ENCODE results near the gene KRT28. TPM values are rescaled to one million over a fixed set of nuclear protein-coding genes. Genes with fewer than 3 reads are reported as not detected.

KRT28 gene
- total RNA-seq, 1 experiment from 2014 or later = not detected

DNA sequence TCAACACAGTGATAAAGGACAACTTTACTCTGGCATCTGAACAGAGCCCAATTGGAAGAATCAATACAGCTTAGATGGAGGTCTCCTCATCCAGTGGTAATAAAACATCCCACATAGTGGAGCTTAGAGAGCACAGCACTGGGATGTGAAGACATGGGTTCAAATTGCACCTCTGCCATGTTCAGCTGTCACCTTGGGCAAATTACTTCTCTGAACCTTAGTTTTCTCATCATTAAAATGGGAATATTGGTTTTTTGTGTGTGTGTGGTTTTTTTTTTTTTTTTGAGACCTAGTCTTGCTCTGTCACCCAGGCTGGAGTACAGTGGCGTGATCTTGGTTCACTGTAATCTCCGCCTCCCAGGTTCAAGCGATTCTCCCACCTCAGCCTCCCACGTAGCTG lies 36.3 kb upstream of the KRT28 start:
- Histone ChIP-seq H3K27me3 (ENCODE audit: control insufficient read depth, insufficient read depth, low read length) (no peaks in the 10 kb centered on the region), H3K27ac (ENCODE audit: low read length) (no peak overlapping the region), H3K4me1 (ENCODE audit: control insufficient read depth, insufficient read depth, low read length) (no peaks in the 10 kb centered on the region), H3K36me3 (ENCODE audit: control insufficient read depth, insufficient read depth, low read length) (peaks cover 2% of the 10 kb centered on the region; the same call in 1 of the 2 replicates), H3K9me3 (ENCODE audit: control insufficient read depth, insufficient read depth, low read depth, low read length) (no peaks in the 10 kb centered on the region), H3K4me3 (ENCODE audit: low read depth in 2 of 2, low read length in 2 of 2) (no peak overlapping the region)
- intact Hi-C loops (cut with micrococcal nuclease; ENCODE audit: unreplicated experiment) = no loop called here
- DNase-seq (ENCODE audit: low read depth, low spot score) = no peak
- TF ChIP-seq, protein P1, sequence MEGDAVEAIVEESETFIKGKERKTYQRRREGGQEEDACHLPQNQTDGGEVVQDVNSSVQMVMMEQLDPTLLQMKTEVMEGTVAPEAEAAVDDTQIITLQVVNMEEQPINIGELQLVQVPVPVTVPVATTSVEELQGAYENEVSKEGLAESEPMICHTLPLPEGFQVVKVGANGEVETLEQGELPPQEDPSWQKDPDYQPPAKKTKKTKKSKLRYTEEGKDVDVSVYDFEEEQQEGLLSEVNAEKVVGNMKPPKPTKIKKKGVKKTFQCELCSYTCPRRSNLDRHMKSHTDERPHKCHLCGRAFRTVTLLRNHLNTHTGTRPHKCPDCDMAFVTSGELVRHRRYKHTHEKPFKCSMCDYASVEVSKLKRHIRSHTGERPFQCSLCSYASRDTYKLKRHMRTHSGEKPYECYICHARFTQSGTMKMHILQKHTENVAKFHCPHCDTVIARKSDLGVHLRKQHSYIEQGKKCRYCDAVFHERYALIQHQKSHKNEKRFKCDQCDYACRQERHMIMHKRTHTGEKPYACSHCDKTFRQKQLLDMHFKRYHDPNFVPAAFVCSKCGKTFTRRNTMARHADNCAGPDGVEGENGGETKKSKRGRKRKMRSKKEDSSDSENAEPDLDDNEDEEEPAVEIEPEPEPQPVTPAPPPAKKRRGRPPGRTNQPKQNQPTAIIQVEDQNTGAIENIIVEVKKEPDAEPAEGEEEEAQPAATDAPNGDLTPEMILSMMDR (IDR thresholded peaks at IDR 0.05) = no peak
- TF ChIP-seq, protein P2, sequence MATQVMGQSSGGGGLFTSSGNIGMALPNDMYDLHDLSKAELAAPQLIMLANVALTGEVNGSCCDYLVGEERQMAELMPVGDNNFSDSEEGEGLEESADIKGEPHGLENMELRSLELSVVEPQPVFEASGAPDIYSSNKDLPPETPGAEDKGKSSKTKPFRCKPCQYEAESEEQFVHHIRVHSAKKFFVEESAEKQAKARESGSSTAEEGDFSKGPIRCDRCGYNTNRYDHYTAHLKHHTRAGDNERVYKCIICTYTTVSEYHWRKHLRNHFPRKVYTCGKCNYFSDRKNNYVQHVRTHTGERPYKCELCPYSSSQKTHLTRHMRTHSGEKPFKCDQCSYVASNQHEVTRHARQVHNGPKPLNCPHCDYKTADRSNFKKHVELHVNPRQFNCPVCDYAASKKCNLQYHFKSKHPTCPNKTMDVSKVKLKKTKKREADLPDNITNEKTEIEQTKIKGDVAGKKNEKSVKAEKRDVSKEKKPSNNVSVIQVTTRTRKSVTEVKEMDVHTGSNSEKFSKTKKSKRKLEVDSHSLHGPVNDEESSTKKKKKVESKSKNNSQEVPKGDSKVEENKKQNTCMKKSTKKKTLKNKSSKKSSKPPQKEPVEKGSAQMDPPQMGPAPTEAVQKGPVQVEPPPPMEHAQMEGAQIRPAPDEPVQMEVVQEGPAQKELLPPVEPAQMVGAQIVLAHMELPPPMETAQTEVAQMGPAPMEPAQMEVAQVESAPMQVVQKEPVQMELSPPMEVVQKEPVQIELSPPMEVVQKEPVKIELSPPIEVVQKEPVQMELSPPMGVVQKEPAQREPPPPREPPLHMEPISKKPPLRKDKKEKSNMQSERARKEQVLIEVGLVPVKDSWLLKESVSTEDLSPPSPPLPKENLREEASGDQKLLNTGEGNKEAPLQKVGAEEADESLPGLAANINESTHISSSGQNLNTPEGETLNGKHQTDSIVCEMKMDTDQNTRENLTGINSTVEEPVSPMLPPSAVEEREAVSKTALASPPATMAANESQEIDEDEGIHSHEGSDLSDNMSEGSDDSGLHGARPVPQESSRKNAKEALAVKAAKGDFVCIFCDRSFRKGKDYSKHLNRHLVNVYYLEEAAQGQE (IDR thresholded peaks at IDR 0.05; ENCODE audit: insufficient read depth in 1 of 2, low read depth in 2 of 2, low read length in 1 of 2) = no peak
- TF ChIP-seq TCF7L2 (IDR thresholded peaks at IDR 0.05; ENCODE audit: low read depth, low read length) (no peak), SIN3A (IDR thresholded peaks at IDR 0.05; ENCODE audit: borderline replicate concordance, insufficient read depth, low read depth, low read length) (no peak), POLR2AphosphoS5 (IDR thresholded peaks at IDR 0.05; ENCODE audit: low read depth, low read length) (no peak)
- no TSS peak for BruUV-seq (replicated peaks)
- in situ Hi-C loops (cut with HindIII; ENCODE audit: low pct_unique_long_range_greater_than_20kb, low sequenced_read_pairs) = no loop called here
- CTCF ChIA-PET = interaction anchor here (1.1 kb wide), 1 partner anchor 24 kb away, joined by 5 read pairs; no protein-coding TSS in a partner anchor
- POLR2A ChIA-PET = no interaction called here
- ATAC-seq = no peak

DNA sequence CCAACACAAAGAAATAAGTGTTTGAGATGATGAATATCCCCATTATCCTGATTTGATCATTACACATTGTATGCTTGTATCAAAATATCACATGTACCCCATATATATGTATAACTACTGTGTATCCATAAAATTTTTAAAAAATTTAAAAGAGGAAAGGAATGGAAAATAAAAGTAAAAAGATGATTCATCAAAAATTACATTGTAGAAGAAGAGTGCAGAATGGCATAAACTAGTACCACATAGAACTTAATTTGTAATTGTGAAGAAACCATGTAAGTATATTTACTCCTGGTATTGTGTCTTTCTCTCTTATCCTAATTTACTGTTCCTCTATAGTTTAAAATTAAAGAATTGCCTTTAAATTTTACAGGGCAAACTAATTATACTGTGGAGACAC lies 34.1 kb upstream of the KRT28 start:
- BruUV-seq (replicated peaks) = no TSS peak
- CTCF ChIA-PET = no interaction called here
- TF ChIP-seq, protein P2 (IDR thresholded peaks at IDR 0.05; ENCODE audit: insufficient read depth in 1 of 2, low read depth in 2 of 2, low read length in 1 of 2) = no peak
- no peak for TF ChIP-seq POLR2AphosphoS5 (IDR thresholded peaks at IDR 0.05; ENCODE audit: low read depth, low read length)
- TF ChIP-seq, protein P1 (IDR thresholded peaks at IDR 0.05) = no peak
- TF ChIP-seq TCF7L2 (IDR thresholded peaks at IDR 0.05; ENCODE audit: low read depth, low read length) = no peak
- no peak for TF ChIP-seq SIN3A (IDR thresholded peaks at IDR 0.05; ENCODE audit: borderline replicate concordance, insufficient read depth, low read depth, low read length)
- intact Hi-C loops (cut with micrococcal nuclease; ENCODE audit: unreplicated experiment) (no loop called here), in situ Hi-C loops (cut with HindIII; ENCODE audit: low pct_unique_long_range_greater_than_20kb, low sequenced_read_pairs) (no loop called here)
- peaks cover 2% of the 10 kb centered on the region; the same call in 1 of the 2 replicates for H3K36me3 ChIP-seq (ENCODE audit: control insufficient read depth, insufficient read depth, low read length)
- ATAC-seq = no peak
- POLR2A ChIA-PET = no interaction called here
- no peaks in the 10 kb centered on the region for H3K9me3 ChIP-seq (ENCODE audit: control insufficient read depth, insufficient read depth, low read depth, low read length)
- H3K27me3 ChIP-seq (ENCODE audit: control insufficient read depth, insufficient read depth, low read length) = no peaks in the 10 kb centered on the region
- DNase-seq (ENCODE audit: low read depth, low spot score) = no peak
- no peak overlapping the region for H3K4me3 ChIP-seq (ENCODE audit: low read depth in 2 of 2, low read length in 2 of 2)
- H3K4me1 ChIP-seq (ENCODE audit: control insufficient read depth, insufficient read depth, low read length) = no peaks in the 10 kb centered on the region
- no peak overlapping the region for H3K27ac ChIP-seq (ENCODE audit: low read length)

Data from Panc1 (cell line).